Astrocyte (in vitro differentiated cells and primary cell): ENCODE data around the gene TAS1R1. TPM values are rescaled to one million over a fixed set of nuclear protein-coding genes. Genes with fewer than 3 reads are reported as not detected.

ENCODE experiments used
- DNase-seq: peaks from one replicate; pipeline ENCODE4 v3.0.0-alpha.2; 2010; ENCODE audit warnings: low read depth
- FAIRE-seq: peaks from 2 replicates; lab custom pipeline; 2011; peaks lifted over from hg19 to GRCh38; lab: Jason Lieb, UNC
- H2AFZ ChIP-seq: 2 replicates; pipeline ENCODE4 v1.6.0; 2012; ENCODE audit warnings: low read depth, low read length, inconsistent platforms
- H3K27ac ChIP-seq: 2 replicates; pipeline ENCODE4 v1.5.1; 2011; ENCODE audit warnings: low read depth, low read length, inconsistent platforms
- H3K27me3 ChIP-seq: 2 replicates; pipeline ENCODE4 v1.6.0; 2011; ENCODE audit warnings: low read length, inconsistent platforms; ENCODE audit not compliant: insufficient read depth
- H3K36me3 ChIP-seq: 2 replicates; pipeline ENCODE4 v1.5.1; 2011; ENCODE audit warnings: low read length, inconsistent platforms; ENCODE audit not compliant: insufficient read depth
- H3K4me1 ChIP-seq: 2 replicates; pipeline ENCODE4 v1.5.1; 2011; ENCODE audit warnings: low read length, inconsistent platforms; ENCODE audit not compliant: insufficient read depth
- H3K4me2 ChIP-seq: 2 replicates; pipeline ENCODE4 v1.6.0; 2012; ENCODE audit warnings: low read length, inconsistent platforms
- H3K4me3 ChIP-seq: 2 replicates; pipeline ENCODE4 v1.5.1; 2011; ENCODE audit warnings: low read depth, mild to moderate bottlenecking, low read length, inconsistent platforms; ENCODE audit not compliant: insufficient read depth
- H3K79me2 ChIP-seq: 2 replicates; pipeline ENCODE4 v1.6.0; 2012; ENCODE audit warnings: mild to moderate bottlenecking, low read length, inconsistent platforms; ENCODE audit not compliant: insufficient read depth
- H3K9ac ChIP-seq: 2 replicates; pipeline ENCODE4 v1.6.0; 2012; ENCODE audit warnings: mild to moderate bottlenecking, low read length, inconsistent platforms
- H3K9me3 ChIP-seq: 2 replicates; pipeline ENCODE4 v1.5.1; 2012; ENCODE audit warnings: low read depth, mild to moderate bottlenecking, low read length, inconsistent platforms; ENCODE audit not compliant: insufficient read depth
- H4K20me1 ChIP-seq: 2 replicates; pipeline ENCODE4 v1.6.0; 2012; ENCODE audit warnings: low read length, inconsistent platforms; ENCODE audit not compliant: insufficient read depth
- H3K27ac Mint-ChIP-seq: one replicate; pipeline ENCODE4 v1.8.0; 2021; ENCODE audit warnings: mild to moderate bottlenecking, mixed read lengths; ENCODE audit not compliant: unreplicated experiment
- H3K27me3 Mint-ChIP-seq: one replicate; pipeline ENCODE4 v1.8.0; 2021; ENCODE audit warnings: low read depth, mixed read lengths; ENCODE audit not compliant: unreplicated experiment
- H3K36me3 Mint-ChIP-seq: one replicate; pipeline ENCODE4 v1.8.0; 2021; ENCODE audit warnings: low read depth, mixed read lengths; ENCODE audit not compliant: unreplicated experiment
- H3K4me1 Mint-ChIP-seq: one replicate; pipeline ENCODE4 v1.8.0; 2021; ENCODE audit warnings: low read depth, mixed read lengths; ENCODE audit not compliant: unreplicated experiment
- H3K4me3 Mint-ChIP-seq: one replicate; pipeline ENCODE4 v1.8.0; 2021; ENCODE audit warnings: mild to moderate bottlenecking, moderate library complexity, mixed read lengths; ENCODE audit not compliant: unreplicated experiment
- H3K9me3 Mint-ChIP-seq: one replicate; pipeline ENCODE4 v1.8.0; 2021; ENCODE audit warnings: mild to moderate bottlenecking, mixed read lengths; ENCODE audit not compliant: unreplicated experiment
- EZH2 ChIP-seq: IDR thresholded peaks from 2 replicates; pipeline ENCODE4 v1.6.1; 2012; ENCODE audit warnings: mild to moderate bottlenecking, low read length, inconsistent platforms; ENCODE audit not compliant: insufficient read depth
- total RNA-seq: library from RNA; stranded (reverse); gene quantifications from 2 replicates; pipeline ENCODE4 v1.2.1, GENCODE V29; 2021
- TF ChIP-seq, protein P1 (sequence below): IDR thresholded peaks from 2 replicates; pipeline ENCODE4 v1.5.1; 2011; ENCODE audit warnings: low read depth, mild to moderate bottlenecking, inconsistent platforms, low read length, moderate library complexity; ENCODE audit not compliant: insufficient read depth

TAS1R1 gene
- total RNA-seq, 1 donor from 2014 or later, result not detected

DNA sequence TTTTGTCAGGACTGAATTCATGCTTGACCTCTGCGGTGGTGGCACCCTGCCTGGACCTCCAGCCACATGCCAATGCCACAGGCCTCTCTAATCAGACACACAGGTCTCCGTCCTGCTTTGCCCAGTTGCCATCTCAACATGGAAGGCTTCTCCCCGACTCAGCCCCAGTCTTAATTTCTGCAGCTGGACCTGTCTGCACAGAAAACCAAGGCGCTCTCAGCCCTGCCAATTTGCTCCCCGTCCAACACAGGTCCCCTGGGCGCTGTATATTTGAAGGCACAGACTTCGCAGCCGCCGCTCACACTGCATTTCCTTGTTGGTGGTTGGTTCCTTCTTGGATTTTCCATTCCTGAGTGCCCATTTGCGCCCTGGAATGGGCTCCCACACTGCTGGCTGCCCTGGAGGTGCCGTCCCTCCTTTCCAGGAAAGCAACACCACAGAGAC lies 35.6 kb upstream of the TAS1R1 start:
- H3K4me3 ChIP-seq, result no peak overlapping the region
- no peaks in the 10 kb centered on the region for H3K79me2 ChIP-seq
- no peak for TF ChIP-seq EZH2
- TF ChIP-seq, protein P1, sequence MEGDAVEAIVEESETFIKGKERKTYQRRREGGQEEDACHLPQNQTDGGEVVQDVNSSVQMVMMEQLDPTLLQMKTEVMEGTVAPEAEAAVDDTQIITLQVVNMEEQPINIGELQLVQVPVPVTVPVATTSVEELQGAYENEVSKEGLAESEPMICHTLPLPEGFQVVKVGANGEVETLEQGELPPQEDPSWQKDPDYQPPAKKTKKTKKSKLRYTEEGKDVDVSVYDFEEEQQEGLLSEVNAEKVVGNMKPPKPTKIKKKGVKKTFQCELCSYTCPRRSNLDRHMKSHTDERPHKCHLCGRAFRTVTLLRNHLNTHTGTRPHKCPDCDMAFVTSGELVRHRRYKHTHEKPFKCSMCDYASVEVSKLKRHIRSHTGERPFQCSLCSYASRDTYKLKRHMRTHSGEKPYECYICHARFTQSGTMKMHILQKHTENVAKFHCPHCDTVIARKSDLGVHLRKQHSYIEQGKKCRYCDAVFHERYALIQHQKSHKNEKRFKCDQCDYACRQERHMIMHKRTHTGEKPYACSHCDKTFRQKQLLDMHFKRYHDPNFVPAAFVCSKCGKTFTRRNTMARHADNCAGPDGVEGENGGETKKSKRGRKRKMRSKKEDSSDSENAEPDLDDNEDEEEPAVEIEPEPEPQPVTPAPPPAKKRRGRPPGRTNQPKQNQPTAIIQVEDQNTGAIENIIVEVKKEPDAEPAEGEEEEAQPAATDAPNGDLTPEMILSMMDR, result no peak
- FAIRE-seq (no peak), DNase-seq (peak; percentile 31)
- peaks cover 32% of the 10 kb centered on the region for H3K4me1 ChIP-seq
- no peaks in the 10 kb centered on the region for H3K27me3 Mint-ChIP-seq
- H3K4me3 Mint-ChIP-seq, result no peak overlapping the region
- H3K9me3 Mint-ChIP-seq, result no peaks in the 10 kb centered on the region
- no peak overlapping the region for H2AFZ ChIP-seq
- H3K9me3 ChIP-seq, result no peaks in the 10 kb centered on the region
- no peaks in the 10 kb centered on the region for H3K36me3 ChIP-seq
- peaks cover 31% of the 10 kb centered on the region for H3K4me1 Mint-ChIP-seq
- H3K4me2 ChIP-seq, result peak overlapping the region; percentile 73
- no peaks in the 10 kb centered on the region for H3K27me3 ChIP-seq
- no peak overlapping the region for H3K9ac ChIP-seq
- no peak overlapping the region for H3K27ac ChIP-seq
- peak overlapping the region; percentile 58 for H3K27ac Mint-ChIP-seq
- no peaks in the 10 kb centered on the region for H4K20me1 ChIP-seq
- H3K36me3 Mint-ChIP-seq, result no peaks in the 10 kb centered on the region

DNA sequence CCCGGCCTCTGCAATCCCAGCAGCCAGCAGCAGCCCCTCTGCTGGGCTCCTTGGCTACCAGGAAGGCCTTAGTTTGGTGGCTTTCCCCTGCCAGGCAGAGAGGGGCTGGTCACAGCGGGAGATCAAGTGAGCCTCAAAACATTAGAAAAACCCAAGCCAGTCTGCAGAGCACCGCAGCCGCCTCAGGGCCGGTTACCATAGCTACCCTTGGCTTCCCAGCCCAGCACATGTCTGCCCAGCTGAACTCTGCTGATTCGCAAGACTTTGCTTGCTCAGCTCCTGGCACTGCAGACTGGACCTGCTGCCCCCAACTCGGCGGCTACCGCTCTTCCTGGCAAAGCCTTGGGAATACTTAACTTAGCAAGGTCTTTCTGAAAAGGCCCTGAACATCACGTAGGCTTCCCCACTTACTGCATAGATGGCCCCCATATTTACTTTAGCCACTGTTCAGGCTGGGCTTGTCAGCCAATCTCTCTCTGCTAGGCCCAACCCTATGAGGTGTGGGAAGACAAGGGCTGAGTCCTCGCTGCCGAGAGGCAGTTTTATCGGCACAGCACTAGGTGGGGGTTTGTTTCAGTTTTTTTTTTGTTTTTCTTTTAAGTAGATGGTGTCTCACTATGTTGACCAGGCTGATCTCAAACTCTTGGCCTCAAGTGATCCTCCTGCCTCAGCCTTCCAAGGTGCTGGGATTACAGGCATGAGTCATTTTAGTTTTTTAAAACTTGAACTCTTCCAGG lies 35.0 kb upstream of the TAS1R1 start:
- Histone ChIP-seq H3K4me1 (peaks cover 32% of the 10 kb centered on the region), H3K27me3 (no peaks in the 10 kb centered on the region), H3K79me2 (no peaks in the 10 kb centered on the region), H4K20me1 (no peaks in the 10 kb centered on the region), H3K9me3 (no peaks in the 10 kb centered on the region), H3K9ac (no peak overlapping the region), H3K4me3 (no peak overlapping the region), H3K36me3 (no peaks in the 10 kb centered on the region), H3K4me2 (peak overlapping the region; percentile 73), H3K27ac (peak overlapping the region; percentile 43), H2AFZ (no peak overlapping the region)
- FAIRE-seq (no peak), DNase-seq (peak; percentile 77)
- peak overlapping the region; percentile 75 for H3K27ac Mint-ChIP-seq
- TF ChIP-seq, protein P1, result no peak
- TF ChIP-seq EZH2, result no peak
- H3K9me3 Mint-ChIP-seq, result no peaks in the 10 kb centered on the region
- peaks cover 31% of the 10 kb centered on the region for H3K4me1 Mint-ChIP-seq
- H3K27me3 Mint-ChIP-seq, result no peaks in the 10 kb centered on the region
- H3K36me3 Mint-ChIP-seq, result peaks cover 1% of the 10 kb centered on the region
- no peak overlapping the region for H3K4me3 Mint-ChIP-seq

DNA sequence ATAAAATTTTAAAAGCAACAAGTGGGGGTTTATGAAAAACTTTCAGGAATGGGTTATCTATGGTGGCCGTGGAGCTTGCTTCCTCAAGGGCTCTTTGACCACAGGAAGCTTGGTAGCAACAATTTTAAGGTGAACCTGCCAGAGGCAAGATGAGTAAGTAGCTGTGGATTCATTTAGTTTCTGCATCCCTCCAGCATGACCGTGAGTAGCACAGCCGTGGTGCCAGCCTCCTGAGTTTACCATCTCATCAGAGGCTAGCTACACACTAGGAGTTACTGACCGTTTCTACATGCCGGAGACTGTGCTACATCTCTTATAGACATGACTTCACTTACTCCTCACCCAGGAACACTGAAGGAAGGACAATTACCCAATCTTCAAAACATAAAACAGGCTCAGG lies 33.6 kb upstream of the TAS1R1 start:
- TF ChIP-seq, protein P1, result no peak
- TF ChIP-seq EZH2, result no peak
- Histone ChIP-seq H3K9me3 (no peaks in the 10 kb centered on the region), H3K4me2 (no peak overlapping the region), H3K36me3 (peaks cover 14% of the 10 kb centered on the region), H4K20me1 (no peaks in the 10 kb centered on the region), H3K79me2 (no peaks in the 10 kb centered on the region), H3K4me1 (peaks cover 25% of the 10 kb centered on the region), H3K9ac (no peak overlapping the region), H3K27ac (no peak overlapping the region), H3K4me3 (no peak overlapping the region), H2AFZ (no peak overlapping the region), H3K27me3 (no peaks in the 10 kb centered on the region)
- H3K4me1 Mint-ChIP-seq, result peaks cover 27% of the 10 kb centered on the region
- H3K27ac Mint-ChIP-seq, result peak overlapping the region; percentile 6
- FAIRE-seq, result no peak
- no peaks in the 10 kb centered on the region for H3K27me3 Mint-ChIP-seq
- peaks cover 7% of the 10 kb centered on the region for H3K36me3 Mint-ChIP-seq
- no peaks in the 10 kb centered on the region for H3K9me3 Mint-ChIP-seq
- DNase-seq, result peak; percentile 41
- H3K4me3 Mint-ChIP-seq, result peak overlapping the region; percentile 21
